GM18909 (cell line): ENCODE measurements around the gene ARHGEF11.

Experiments used
- ATAC-seq: cut with Tn5 transposase; IDR thresholded peaks from one replicate; pipeline ENCODE4 v1.9.1; 2021; ENCODE audit warnings: mild to moderate bottlenecking; ENCODE audit not compliant: unreplicated experiment, poor library complexity

Gene ARHGEF11

GRCh38 chr1:156899956-156900718, 145.4 kb downstream of the ARHGEF11 start:
- no peak for ATAC-seq

DNA sequence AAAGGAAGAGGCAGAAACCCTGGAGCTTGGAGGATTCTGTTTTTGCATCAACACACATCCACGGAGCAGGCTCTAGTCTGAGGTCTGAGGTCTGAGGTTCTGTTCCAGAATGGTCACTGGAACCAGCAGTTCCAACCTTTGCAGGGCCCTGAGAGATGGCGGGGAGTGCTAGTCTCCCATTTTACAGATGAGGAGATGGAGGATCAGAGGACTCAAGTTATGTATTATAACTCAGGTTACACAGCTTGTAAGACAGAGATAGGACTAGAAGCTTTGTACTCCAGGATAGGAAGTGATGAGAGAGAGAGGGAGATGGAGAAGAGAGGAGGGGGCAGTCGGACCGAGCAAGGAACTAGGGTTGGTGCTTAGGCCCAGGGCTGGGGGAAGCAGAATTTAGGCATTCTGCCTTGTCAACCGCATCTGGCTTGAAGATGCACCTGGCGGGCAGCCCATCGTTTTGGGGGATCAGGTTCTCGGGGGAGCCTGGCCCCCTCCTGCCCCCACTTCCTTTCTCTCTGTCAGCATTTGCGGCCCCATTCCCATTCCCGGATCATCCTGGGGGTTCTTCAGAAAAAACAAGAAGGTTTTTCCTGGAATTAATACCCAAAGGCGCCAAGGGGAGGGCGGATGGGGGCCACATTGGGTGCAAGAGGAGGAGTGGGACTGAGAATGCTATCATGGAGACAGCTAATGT, 146.4 kb downstream of the ARHGEF11 start:
- no peak for ATAC-seq

GRCh38 chr1:156898161-156898566, 147.4 kb downstream of the ARHGEF11 start:
- ATAC-seq: no peak

DNA sequence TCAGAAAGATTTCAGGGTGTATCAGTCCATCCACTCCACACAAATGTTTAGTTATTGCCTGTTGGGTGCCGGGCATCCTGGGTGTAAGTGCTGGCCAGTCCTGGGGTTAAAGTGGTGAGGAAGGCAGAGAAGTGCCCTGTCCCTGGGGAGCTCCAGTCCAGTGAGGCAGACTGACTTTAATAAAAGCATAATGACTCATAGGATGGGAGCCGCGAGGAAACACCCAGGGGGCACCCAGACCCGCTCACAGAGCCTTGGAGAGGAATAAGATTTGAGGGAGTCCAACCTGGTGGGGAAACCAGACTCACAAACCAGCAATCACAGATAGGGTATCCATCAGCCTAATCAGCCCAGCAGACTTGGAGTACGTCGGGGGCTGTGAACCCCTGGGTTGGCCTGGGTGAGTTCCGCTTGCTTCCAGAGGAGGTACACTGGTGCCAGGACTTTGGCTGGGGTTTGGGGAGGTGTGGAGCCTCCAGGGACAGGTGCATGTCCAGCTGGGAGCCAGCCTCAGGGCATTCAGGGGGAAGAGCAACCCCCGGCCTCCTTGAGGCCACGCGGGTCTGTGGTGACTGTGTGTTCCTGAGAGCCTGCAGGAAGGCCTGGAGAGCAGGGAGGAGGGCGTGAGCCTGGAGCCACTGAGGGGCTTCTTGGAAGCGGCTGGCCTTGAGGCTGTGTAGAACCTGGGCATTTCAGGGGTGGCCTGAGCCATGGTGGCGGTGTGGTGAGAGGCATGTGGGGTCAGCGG, 148.3 kb downstream of the ARHGEF11 start:
- ATAC-seq: no peak

DNA sequence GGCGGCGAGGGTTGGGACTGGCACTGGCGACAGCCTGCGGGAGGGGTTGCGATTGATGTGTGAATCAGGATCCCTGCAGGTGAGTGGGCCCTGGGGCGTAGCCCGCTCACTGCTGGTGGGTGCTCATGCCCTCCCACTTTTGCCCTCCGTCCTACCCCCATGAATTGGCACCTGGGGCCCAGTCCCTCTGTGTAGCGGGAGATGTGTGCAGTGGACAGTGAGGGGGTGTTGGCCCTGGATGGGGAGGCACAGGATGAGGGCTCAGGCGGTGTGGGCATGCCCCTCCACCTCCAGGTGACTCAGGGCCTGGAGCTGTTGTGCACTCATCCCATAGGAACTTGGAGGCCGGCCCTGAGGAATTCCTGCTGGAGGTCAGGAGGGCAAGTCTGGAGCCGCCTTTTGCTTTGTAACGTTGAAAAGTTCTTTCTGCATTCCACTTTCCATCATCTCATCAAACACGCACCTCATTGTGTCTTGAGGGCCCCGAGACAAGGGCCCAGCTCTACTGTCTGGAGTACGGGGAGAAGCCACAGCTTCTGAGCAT, 149.0 kb downstream of the ARHGEF11 start:
- ATAC-seq: no peak

- ATAC-seq: no peak
Observed at GRCh38 chr1:156895927-156896326, 149.6 kb downstream of the ARHGEF11 start.

- no peak for ATAC-seq
Observed at GRCh38 chr1:156895455-156895812, 150.1 kb downstream of the ARHGEF11 start.

DNA sequence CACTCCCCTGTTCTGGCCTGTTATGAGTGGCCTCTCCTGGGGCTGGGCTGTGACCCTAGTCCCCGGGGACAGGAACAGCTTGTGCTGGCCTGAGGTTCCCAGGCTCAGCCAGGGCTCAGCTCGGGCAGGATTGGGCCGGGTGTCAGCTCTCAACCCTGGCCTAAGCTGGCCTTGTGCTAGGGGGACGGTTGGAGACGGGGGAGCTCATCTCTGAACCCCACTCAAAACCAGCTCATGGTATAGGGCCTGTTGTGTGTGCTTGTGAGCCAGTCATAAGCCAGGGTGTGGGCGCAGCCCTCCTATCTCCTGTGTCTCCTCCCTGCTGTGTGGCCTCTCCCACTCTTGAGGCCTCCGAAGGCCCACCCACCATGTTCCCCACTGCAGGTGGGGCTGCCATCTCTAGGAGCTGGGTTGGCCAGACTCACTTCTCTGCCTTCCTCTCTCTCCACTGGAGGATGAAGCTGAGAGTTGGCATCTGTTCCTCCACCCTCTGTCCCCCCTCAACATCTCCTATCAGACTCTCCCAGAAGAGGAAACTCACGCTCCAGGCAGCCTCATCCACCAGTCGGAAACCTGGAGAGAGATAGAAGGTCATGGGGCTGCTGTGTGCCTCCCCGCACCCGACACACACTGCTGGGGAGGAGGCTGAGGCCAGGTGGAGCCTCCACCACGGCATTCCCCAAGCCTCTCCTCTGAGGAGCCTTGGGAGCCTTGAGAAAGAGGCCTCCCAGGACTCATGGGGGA, 150.7 kb downstream of the ARHGEF11 start:
- ATAC-seq: no peak

- ATAC-seq: no peak
Observed at GRCh38 chr1:156894001-156894400, 151.5 kb downstream of the ARHGEF11 start.

- ATAC-seq: no peak
Observed at GRCh38 chr1:156893048-156893953, 152.2 kb downstream of the ARHGEF11 start, which contains the start of gene PEAR1. Gene PEAR1 (plus strand): TSS chr1:156893718. CDS start chr1:156903927, 10,209 bp downstream.

DNA sequence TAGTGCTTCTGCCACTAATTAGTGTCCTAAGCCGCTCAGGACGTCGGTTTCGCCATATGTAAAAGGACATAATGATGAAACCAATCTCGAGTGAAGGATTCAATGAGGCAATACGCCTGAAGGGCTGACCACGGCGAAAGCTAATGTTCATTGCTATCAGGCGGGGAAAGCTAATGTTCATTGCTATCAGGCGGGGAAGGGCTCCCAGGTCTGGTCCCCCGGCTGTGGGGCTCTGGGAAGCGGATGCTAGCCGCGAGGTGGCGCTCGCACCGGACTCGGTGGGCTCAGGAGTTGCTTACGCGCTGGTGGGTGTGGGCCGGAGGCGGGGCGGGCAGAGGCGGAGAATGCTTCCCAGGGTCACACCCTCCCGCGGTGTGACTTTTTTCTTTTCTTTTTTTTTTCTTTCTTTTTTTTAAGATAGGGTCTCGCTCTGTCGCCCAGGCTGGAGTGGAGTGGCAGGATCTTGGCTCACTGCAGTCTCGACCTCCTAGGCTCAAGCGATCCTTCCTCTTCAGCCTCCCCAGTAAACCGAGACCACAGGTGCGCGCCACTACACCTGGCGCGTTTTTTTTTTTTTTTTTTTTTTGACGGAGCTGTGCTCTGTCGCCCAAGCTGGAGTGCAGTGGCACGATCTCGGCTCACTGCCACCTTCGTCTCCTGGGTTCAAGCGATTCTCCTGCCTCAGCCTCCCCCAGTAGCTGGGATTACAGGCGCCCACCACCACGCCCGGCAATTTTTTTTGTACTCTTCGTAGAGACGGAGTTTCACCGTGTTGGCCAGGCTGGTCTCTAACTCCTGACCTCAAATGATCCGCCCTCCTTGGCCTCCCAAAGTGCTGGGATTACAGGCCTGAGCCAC, 153.1 kb downstream of the ARHGEF11 start:
- ATAC-seq: peak; percentile 71

GRCh38 chr1:156889802-156890580, 155.6 kb downstream of the ARHGEF11 start:
- ATAC-seq: no peak

GRCh38 chr1:156887734-156888133, 157.8 kb downstream of the ARHGEF11 start:
- no peak for ATAC-seq

DNA sequence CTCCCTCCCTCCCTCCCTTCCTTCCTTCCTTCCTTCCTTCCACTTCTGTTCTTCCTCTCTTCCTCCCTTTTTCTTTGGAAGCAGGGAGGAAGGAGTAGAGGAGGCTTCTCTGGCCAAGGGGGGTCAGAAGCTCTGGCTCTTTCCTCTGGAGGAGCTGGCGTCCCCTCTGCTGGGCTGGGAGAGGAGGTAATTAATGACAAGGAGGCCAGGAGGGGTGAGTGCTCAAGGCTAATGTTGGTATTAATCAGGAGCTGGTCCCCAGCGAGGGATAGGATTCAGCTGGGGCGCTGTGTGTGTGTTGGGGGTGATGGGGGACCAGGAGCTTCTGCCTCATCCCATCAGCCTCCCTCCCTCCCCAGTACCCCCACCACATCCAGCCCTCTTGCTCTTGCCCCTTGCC, 158.2 kb downstream of the ARHGEF11 start:
- no peak for ATAC-seq

GRCh38 chr1:156886583-156887281, 158.8 kb downstream of the ARHGEF11 start:
- ATAC-seq: no peak

DNA sequence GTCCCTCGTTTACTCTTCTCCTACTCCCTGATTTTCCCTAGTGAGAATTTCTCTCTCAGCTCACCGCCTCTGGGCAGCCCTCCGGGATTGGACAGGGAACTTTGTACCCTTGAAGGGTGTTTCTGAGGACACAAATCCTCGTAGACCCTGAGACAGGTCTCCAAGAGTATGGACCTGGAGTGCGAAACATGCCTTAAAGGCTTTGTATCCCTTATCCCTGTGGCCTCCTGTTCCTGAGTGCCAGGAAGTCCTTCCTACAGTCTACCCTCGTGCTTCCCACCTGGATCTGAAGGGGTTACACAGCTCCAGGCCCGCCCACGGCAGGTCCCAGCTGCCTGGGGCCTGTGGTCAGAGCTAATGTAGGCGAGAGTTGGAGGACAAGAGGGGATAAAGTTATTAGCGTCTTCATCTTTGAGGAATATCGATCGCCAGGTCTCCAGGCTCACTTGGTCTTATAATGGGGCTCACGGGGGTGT, 159.6 kb downstream of the ARHGEF11 start:
- ATAC-seq: no peak

DNA sequence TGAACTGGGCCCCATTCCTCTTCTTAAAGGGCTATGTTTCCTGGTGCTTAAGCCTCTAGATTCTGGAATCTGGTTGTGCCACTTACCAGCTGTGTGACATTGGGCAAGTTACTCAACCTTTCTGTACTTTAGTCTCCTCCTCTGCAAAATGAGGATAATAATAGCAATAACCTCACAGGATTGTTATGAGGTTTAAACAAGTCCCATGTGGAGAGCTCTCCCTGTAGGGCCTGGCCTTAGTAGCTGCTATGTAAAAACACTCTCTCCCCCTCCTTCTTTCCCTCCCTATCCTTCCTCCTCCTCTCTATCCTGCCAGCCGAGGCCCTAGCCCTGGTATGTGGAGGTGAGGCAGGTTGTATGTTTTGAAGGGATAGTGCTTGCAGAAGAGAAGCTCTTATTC, 160.2 kb downstream of the ARHGEF11 start:
- ATAC-seq: no peak
